Neural progenitor cell (in vitro differentiated cells): Measurements from ENCODE around the gene MRPL50.

Experiments
- CTCF ChIP-seq: fragments of 200-600 bp; sonication (generic); IDR thresholded peaks from 2 replicates; pipeline ENCODE4 v1.5.1; 2017; ENCODE audit warnings: antibody characterized with exemption, mild to moderate bottlenecking
- EZH2 ChIP-seq: fragments of 200-600 bp; sonication (generic); IDR thresholded peaks from 2 replicates; pipeline ENCODE4 v1.6.1; 2017; ENCODE audit warnings: antibody characterized with exemption, mild to moderate bottlenecking, moderate library complexity

DNA sequence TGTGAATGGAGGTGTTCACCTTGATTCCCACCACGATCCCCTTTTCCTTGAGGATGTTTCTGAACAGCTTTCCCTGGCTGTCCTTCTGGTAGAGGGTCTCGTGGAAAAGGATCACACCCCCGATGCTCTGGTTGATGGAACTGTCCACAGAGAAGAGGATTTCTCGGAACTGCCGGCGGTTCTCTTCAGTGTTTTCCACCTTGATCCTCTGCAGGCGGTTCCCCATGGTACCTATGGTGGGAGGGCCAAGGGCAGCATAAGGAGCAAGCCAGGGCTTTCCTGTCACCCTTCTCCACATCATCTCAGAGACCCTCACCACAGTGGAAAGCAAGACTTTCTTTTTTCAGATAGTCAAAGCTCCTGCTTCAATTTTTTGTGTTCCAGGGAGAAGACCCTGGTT is 31.3 kb upstream of the MRPL50 start:
- TF ChIP-seq CTCF (no peak), EZH2 (no peak)
